DOHH2 (cell line): ENCODE data around the gene AP4M1.

Experiments used
- H3F3A ChIP-seq: fragments of 200-600 bp; sonication (generic), shearing (Covaris generic); 2 replicates; pipeline ENCODE4 v1.6.0; 2016; ENCODE audit warnings: antibody characterized with exemption, mild to moderate bottlenecking; ENCODE audit not compliant: control insufficient read depth, insufficient read depth
- H3K27ac ChIP-seq: fragments of 200-600 bp; sonication (generic); 2 replicates; pipeline ENCODE4 v1.5.1; 2014; ENCODE audit warnings: low read depth, mild to moderate bottlenecking, low read length, moderate library complexity
- H3K27me3 ChIP-seq: fragments of 200-600 bp; sonication (generic); 2 replicates; pipeline ENCODE4 v1.6.1; 2014; ENCODE audit warnings: mild to moderate bottlenecking, low read length, mixed read lengths; ENCODE audit not compliant: control insufficient read depth
- H3K36me3 ChIP-seq: fragments of 200-600 bp; sonication (generic); 2 replicates; pipeline ENCODE4 v1.6.1; 2014; ENCODE audit warnings: mild to moderate bottlenecking, low read length, moderate library complexity, mixed read lengths; ENCODE audit not compliant: control insufficient read depth
- H3K4me1 ChIP-seq: fragments of 200-600 bp; sonication (generic); 2 replicates; pipeline ENCODE4 v1.6.1; 2014; ENCODE audit warnings: mild to moderate bottlenecking, low read length, mixed read lengths; ENCODE audit not compliant: control insufficient read depth
- H3K4me2 ChIP-seq: fragments of 200-600 bp; sonication (generic); 2 replicates; pipeline ENCODE4 v1.6.0; 2014; ENCODE audit warnings: mild to moderate bottlenecking, low read length, moderate library complexity
- H3K4me3 ChIP-seq: fragments of 200-600 bp; sonication (generic); 2 replicates; pipeline ENCODE4 v1.5.1; 2014; ENCODE audit warnings: mild to moderate bottlenecking, low read length, mixed read lengths
- H3K79me2 ChIP-seq: fragments of 200-600 bp; sonication (generic); 2 replicates; pipeline ENCODE4 v1.6.1; 2014; ENCODE audit warnings: mild to moderate bottlenecking, low read length, mixed read lengths; ENCODE audit not compliant: control insufficient read depth
- H3K9me2 ChIP-seq: fragments of 200-600 bp; sonication (generic); replicated peaks from 2 replicates; pipeline ENCODE4 v1.6.1; 2014; ENCODE audit warnings: mild to moderate bottlenecking, low read length, mixed read lengths; ENCODE audit not compliant: control insufficient read depth
- H3K9me3 ChIP-seq: fragments of 200-600 bp; sonication (generic); 2 replicates; pipeline ENCODE4 v1.6.1; 2014; ENCODE audit warnings: antibody characterized with exemption, low read length, mixed read lengths; ENCODE audit not compliant: control insufficient read depth, insufficient read depth
- H4K20me1 ChIP-seq: fragments of 200-600 bp; sonication (generic); 2 replicates; pipeline ENCODE4 v1.6.0; 2014; ENCODE audit warnings: low read depth, mild to moderate bottlenecking, antibody characterized with exemption, low read length, moderate library complexity; ENCODE audit not compliant: control insufficient read depth, insufficient read depth
- EZH2phosphoT487 ChIP-seq: fragments of 200-600 bp; sonication (generic); IDR thresholded peaks from 2 replicates; pipeline ENCODE4 v1.6.1; 2017; ENCODE audit warnings: borderline replicate concordance, mild to moderate bottlenecking, antibody characterized with exemption, low read length, moderate library complexity, mixed read lengths
- TF ChIP-seq, protein P1 (sequence below): fragments of 200-600 bp; sonication (generic); IDR thresholded peaks from one replicate; pipeline ENCODE4 v1.5.1; 2014; ENCODE audit warnings: antibody characterized with exemption, mild to moderate bottlenecking, low read depth, low read length; ENCODE audit not compliant: poor library complexity, severe bottlenecking

AP4M1 gene

GRCh38 chr7:100090527-100091410, 10.7 kb upstream of the AP4M1 start:
- Histone ChIP-seq H4K20me1 (0 out of 2 replicates have a peak, but pooled peaks cover 6% of the 10 kb centered on the region), H3K9me3 (no peaks in the 10 kb centered on the region), H3K79me2 (peaks cover 33% of the 10 kb centered on the region), H3K36me3 (peaks cover 64% of the 10 kb centered on the region), H3K27ac (no peak overlapping the region), H3F3A (peaks cover 61% of the 10 kb centered on the region), H3K9me2 (no peaks in the 10 kb centered on the region), H3K4me3 (0 out of 2 replicates have a peak overlapping the region, but pooled peaks have one; percentile 2), H3K27me3 (no peaks in the 10 kb centered on the region), H3K4me2 (peak overlapping the region; percentile 97), H3K4me1 (peaks cover 28% of the 10 kb centered on the region)
- TF ChIP-seq EZH2phosphoT487: no peak
- TF ChIP-seq, protein P1, sequence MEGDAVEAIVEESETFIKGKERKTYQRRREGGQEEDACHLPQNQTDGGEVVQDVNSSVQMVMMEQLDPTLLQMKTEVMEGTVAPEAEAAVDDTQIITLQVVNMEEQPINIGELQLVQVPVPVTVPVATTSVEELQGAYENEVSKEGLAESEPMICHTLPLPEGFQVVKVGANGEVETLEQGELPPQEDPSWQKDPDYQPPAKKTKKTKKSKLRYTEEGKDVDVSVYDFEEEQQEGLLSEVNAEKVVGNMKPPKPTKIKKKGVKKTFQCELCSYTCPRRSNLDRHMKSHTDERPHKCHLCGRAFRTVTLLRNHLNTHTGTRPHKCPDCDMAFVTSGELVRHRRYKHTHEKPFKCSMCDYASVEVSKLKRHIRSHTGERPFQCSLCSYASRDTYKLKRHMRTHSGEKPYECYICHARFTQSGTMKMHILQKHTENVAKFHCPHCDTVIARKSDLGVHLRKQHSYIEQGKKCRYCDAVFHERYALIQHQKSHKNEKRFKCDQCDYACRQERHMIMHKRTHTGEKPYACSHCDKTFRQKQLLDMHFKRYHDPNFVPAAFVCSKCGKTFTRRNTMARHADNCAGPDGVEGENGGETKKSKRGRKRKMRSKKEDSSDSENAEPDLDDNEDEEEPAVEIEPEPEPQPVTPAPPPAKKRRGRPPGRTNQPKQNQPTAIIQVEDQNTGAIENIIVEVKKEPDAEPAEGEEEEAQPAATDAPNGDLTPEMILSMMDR: no peak

GRCh38 chr7:100091411-100092181, 9.8 kb upstream of the AP4M1 start:
- H3K27ac ChIP-seq: no peak overlapping the region
- 0 out of 2 replicates have a peak, but pooled peaks cover 6% of the 10 kb centered on the region for H4K20me1 ChIP-seq
- no peaks in the 10 kb centered on the region for H3K9me2 ChIP-seq
- peaks cover 67% of the 10 kb centered on the region for H3F3A ChIP-seq
- TF ChIP-seq, protein P1: peak; percentile 50
- no peak for TF ChIP-seq EZH2phosphoT487
- peaks cover 28% of the 10 kb centered on the region for H3K4me1 ChIP-seq
- H3K4me3 ChIP-seq: no peak overlapping the region
- no peaks in the 10 kb centered on the region for H3K27me3 ChIP-seq
- H3K79me2 ChIP-seq: peaks cover 35% of the 10 kb centered on the region
- H3K9me3 ChIP-seq: no peaks in the 10 kb centered on the region
- H3K36me3 ChIP-seq: peaks cover 72% of the 10 kb centered on the region
- peak overlapping the region; percentile 97 for H3K4me2 ChIP-seq

- TF ChIP-seq, protein P1: no peak
- TF ChIP-seq EZH2phosphoT487: no peak
- H3K79me2 ChIP-seq: peaks cover 43% of the 10 kb centered on the region
These were observed 8.4 kb upstream of the AP4M1 start for GRCh38 chr7:100093054-100093453.

More at GRCh38 chr7:100093054-100093453, 8.4 kb upstream of the AP4M1 start:
- H3K36me3 ChIP-seq: peaks cover 86% of the 10 kb centered on the region
- H3K4me3 ChIP-seq: no peak overlapping the region
- H3K27ac ChIP-seq: no peak overlapping the region
- no peaks in the 10 kb centered on the region for H3K9me2 ChIP-seq
- H3K9me3 ChIP-seq: no peaks in the 10 kb centered on the region
- H3F3A ChIP-seq: peaks cover 78% of the 10 kb centered on the region
- peaks cover 13% of the 10 kb centered on the region for H4K20me1 ChIP-seq
- H3K4me1 ChIP-seq: peaks cover 24% of the 10 kb centered on the region
- no peaks in the 10 kb centered on the region for H3K27me3 ChIP-seq
- H3K4me2 ChIP-seq: no peak overlapping the region
